ENCODE results near the gene MAT1A.
A peak's percentile ranks its signal among the peaks of the same experiment; 100 is the strongest.
"Not testable (repeated sequence)": the region's sequence is repeated elsewhere in the genome, so short reads cannot be mapped to it uniquely, and the experiment has no call there.

MAT1A gene

GRCh38 chr10:80260295-80261243, 28.9 kb downstream of the MAT1A start:
- Mint-ChIP-seq H3K27me3 (ENCODE audit: low read depth) (peaks cover 13% of the 10 kb centered on the region), H3K4me1 (peaks cover 4% of the 10 kb centered on the region), H3K4me3 (no peak overlapping the region), H3K36me3 (ENCODE audit: low read depth) (no peaks in the 10 kb centered on the region), H3K9me3 (no peaks in the 10 kb centered on the region), H3K27ac (no peak overlapping the region)
- peak; percentile 77 to 83 (median 81) for TF ChIP-seq CTCF (IDR thresholded peaks at IDR 0.05; ENCODE audit: unreplicated experiment in 3 of 3)

DNA sequence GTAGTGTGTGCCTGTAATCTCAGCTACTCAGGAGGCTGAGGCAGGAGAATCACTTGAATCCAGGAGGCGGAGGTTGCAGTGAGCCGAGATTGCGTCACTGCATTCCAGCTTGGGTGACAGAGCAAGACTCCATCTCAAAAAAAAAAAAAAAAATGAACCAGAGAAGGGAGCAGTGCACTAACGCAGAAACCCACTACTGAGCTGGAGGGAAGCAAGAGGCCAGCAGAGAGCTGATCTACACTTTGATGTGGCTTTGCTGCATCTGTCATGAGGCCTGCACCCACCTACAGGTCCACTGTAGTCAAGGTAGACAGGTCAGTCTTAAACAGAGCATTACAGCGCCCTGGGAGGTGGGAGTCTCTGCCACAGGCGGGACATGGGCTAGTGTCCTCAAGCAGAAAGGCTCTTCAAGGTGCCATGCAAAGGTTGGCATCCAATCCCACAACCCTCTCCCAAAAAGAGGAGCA, 30.0 kb downstream of the MAT1A start:
- no peak for TF ChIP-seq CTCF (IDR thresholded peaks at IDR 0.05; ENCODE audit: unreplicated experiment in 3 of 3)
- H3K4me3 Mint-ChIP-seq: no peak overlapping the region
- H3K36me3 Mint-ChIP-seq (ENCODE audit: low read depth): no peaks in the 10 kb centered on the region
- no peak overlapping the region for H3K27ac Mint-ChIP-seq
- peaks cover 13% of the 10 kb centered on the region for H3K27me3 Mint-ChIP-seq (ENCODE audit: low read depth)
- H3K9me3 Mint-ChIP-seq: no peaks in the 10 kb centered on the region
- H3K4me1 Mint-ChIP-seq: no peaks in the 10 kb centered on the region

DNA sequence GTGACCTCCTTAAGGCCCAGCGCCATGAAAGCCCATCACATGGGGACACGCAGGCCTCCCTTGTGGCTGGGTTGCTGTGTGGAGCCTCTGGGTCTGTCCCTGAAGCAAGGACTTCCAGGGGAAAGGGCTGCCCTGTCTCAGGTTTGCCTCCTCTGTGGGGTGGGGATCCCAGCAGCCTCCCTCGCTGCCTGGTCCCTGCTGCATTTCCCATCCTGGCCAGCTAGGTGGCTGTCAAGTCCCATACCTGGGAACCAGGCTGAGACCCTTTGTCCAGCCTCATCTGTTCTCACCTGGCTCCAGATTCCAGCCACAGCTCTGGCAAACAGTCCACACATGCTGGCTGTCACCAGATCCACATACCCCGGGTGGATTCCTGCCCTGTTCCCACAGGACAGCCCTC, 32.7 kb downstream of the MAT1A start:
- not testable (repeated sequence) for H3K9me3 Mint-ChIP-seq

DNA sequence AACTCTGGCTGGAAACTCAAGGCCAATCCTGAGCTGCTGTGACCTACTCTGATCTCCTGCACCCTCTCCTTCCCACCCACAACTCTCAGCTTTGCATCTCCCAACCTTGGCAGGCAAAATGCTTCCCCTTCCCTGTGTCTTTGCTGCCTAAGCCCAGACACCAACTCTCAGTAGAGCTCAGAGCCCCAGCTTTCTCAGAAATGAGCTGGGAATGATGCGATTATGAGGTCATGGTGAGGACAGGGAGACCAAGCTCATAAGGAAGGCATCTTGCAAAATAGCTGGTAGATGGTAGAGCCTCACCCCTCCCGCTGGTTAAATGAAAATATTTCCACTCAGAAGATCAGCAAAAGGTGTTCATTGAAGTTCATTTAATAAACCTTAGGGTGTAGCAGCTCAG, 34.7 kb downstream of the MAT1A start:
- not testable (repeated sequence) for H3K27ac Mint-ChIP-seq; H3K36me3 Mint-ChIP-seq (ENCODE audit: low read depth); H3K4me3 Mint-ChIP-seq; H3K9me3 Mint-ChIP-seq
- Mint-ChIP-seq H3K4me1 (peaks cover 14% of the 10 kb centered on the region), H3K27me3 (ENCODE audit: low read depth) (peaks cover 26% of the 10 kb centered on the region)

More for the DNA sequence above, 32.7 kb downstream of the MAT1A start:
- peaks cover 14% of the 10 kb centered on the region for H3K4me1 Mint-ChIP-seq
- not testable (repeated sequence) for H3K4me3 Mint-ChIP-seq; H3K27ac Mint-ChIP-seq; H3K36me3 Mint-ChIP-seq (ENCODE audit: low read depth)
- peak; percentile 41 to 57 (median 42) for TF ChIP-seq CTCF (IDR thresholded peaks at IDR 0.05; ENCODE audit: unreplicated experiment in 3 of 3)
- peaks cover 26% of the 10 kb centered on the region for H3K27me3 Mint-ChIP-seq (ENCODE audit: low read depth)

DNA sequence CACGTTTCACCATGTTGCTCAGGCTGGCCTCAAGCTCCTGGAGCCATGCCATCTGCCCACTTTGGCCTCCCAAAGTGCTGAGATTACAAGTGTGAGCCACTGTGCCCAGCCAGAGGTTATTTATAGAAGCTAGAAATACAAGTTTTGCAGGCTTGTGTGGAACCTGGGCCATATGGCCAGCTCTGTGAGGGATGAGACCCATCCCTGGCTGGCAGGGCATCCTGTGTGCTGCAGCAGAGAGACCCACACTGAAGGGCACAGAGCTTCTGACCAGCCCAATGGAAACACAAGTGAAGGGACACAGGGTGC, 35.5 kb downstream of the MAT1A start:
- peaks cover 14% of the 10 kb centered on the region for H3K4me1 Mint-ChIP-seq
- H3K27me3 Mint-ChIP-seq (ENCODE audit: low read depth): peaks cover 26% of the 10 kb centered on the region
- H3K27ac Mint-ChIP-seq; H3K9me3 Mint-ChIP-seq; H3K4me3 Mint-ChIP-seq; H3K36me3 Mint-ChIP-seq (ENCODE audit: low read depth): not testable (repeated sequence)

DNA sequence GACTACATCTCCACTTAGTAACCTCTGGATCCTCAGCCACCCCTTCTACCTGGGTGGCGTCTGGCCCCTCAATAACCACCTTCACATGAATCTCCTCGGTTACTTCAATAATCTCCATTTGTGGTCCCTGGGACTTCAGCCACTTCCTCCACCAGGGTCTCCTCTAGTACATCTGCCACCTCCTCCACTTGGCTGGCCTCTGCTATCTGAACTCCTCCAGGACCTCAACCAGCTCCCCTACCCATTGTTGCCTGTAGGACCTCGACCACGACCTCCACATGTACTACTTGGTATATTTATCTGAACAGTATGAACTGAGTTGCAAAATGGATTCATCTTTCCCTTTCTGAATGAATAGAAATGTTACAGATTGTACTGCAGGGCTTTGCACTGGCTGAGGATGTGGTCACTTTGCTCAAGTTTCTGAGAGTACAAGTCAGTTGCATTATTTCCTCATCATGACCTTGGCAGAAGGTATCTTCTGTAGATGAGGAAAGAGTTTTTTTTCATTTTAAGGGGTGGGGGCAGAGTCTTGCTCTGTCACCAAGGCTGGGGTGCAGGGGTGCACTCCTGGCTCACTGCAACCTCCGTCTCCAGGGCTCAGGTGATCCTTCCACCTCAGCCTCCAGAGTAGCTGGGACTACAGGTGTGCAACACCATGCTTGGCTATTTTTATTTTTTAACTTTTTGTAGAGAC, 36.0 kb downstream of the MAT1A start:
- no peaks in the 10 kb centered on the region for H3K36me3 Mint-ChIP-seq (ENCODE audit: low read depth)

More for the DNA sequence above, 36.0 kb downstream of the MAT1A start:
- H3K27me3 Mint-ChIP-seq (ENCODE audit: low read depth): peaks cover 26% of the 10 kb centered on the region
- H3K27ac Mint-ChIP-seq: no peak overlapping the region
- no peak overlapping the region for H3K4me3 Mint-ChIP-seq
- TF ChIP-seq CTCF (IDR thresholded peaks at IDR 0.05; ENCODE audit: unreplicated experiment in 3 of 3): no peak
- H3K4me1 Mint-ChIP-seq: peaks cover 14% of the 10 kb centered on the region
- H3K9me3 Mint-ChIP-seq: no peaks in the 10 kb centered on the region

Measured in nephron (organoid).